Kidney capillary endothelial cell (primary cell): ENCODE measurements around the gene PAOX.
"Not testable (repeated sequence)": the region's sequence is repeated elsewhere in the genome, so short reads cannot be mapped to it uniquely, and the experiment has no call there.

ENCODE experiments used
- DNase-seq: peaks from one replicate; pipeline ENCODE4 v3.0.0-alpha.2; 2018; ENCODE audit warnings: low spot score

Gene PAOX

GRCh38 chr10:133405844-133406527 is 26.9 kb downstream of the PAOX start:
- DNase-seq, result no peak

- no peak for DNase-seq
Observed at GRCh38 chr10:133411523-133412380, 32.7 kb downstream of the PAOX start.

- DNase-seq, result no peak
Observed at GRCh38 chr10:133412381-133412711, 33.3 kb downstream of the PAOX start.

GRCh38 chr10:133414401-133414800 is 35.3 kb downstream of the PAOX start:
- DNase-seq, result not testable (repeated sequence)

GRCh38 chr10:133415752-133416151 is 36.7 kb downstream of the PAOX start:
- no peak for DNase-seq

- DNase-seq, result no peak
Observed at GRCh38 chr10:133418289-133418993, 39.4 kb downstream of the PAOX start.

- DNase-seq, result no peak
Observed at GRCh38 chr10:133419211-133419950, 40.3 kb downstream of the PAOX start.

GRCh38 chr10:133420028-133420427 is 41.0 kb downstream of the PAOX start:
- DNase-seq, result no peak

- DNase-seq, result no peak
Observed at GRCh38 chr10:133420579-133420978, 41.5 kb downstream of the PAOX start.

GRCh38 chr10:133421336-133422222 is 42.5 kb downstream of the PAOX start:
- DNase-seq, result no peak

- DNase-seq, result no peak
Observed at GRCh38 chr10:133422223-133422806, 43.3 kb downstream of the PAOX start.

- no peak for DNase-seq
Observed at GRCh38 chr10:133422807-133423771, 44.0 kb downstream of the PAOX start.

GRCh38 chr10:133424102-133424501 is 45.0 kb downstream of the PAOX start:
- not testable (repeated sequence) for DNase-seq

GRCh38 chr10:133424601-133425000 is 45.5 kb downstream of the PAOX start, which contains the start of gene SPRN:
TSS of gene SPRN (minus strand) at chr10:133424625. CDS start at chr10:133423681, 944 bp downstream.
- DNase-seq, result not testable (repeated sequence)

GRCh38 chr10:133429571-133429970 is 50.5 kb downstream of the PAOX start:
- not testable (repeated sequence) for DNase-seq

GRCh38 chr10:133431888-133432613 is 53.0 kb downstream of the PAOX start:
- not testable (repeated sequence) for DNase-seq

- not testable (repeated sequence) for DNase-seq
Observed at GRCh38 chr10:133432789-133433188, 53.7 kb downstream of the PAOX start.

- DNase-seq, result peak; percentile 20
Observed at GRCh38 chr10:133438711-133439273, 59.7 kb downstream of the PAOX start.
